PC-9 (cell line): Measurements from ENCODE around the gene NOD1. TPM values are rescaled to one million over a fixed set of nuclear protein-coding genes. Genes with fewer than 3 reads are reported as not detected.

ENCODE experiments used
- BruUV-seq: library from RNA; stranded (reverse); fragments of 400-500 nt; replicated peaks from 2 replicates; lab custom pipeline; 2021; lab: Mats Ljungman, UMichigan
- CTCF ChIA-PET: fragments of 300-600 bp; sonication (Branson Sonifier 250); formaldehyde crosslinking; loops from one replicate; lab custom pipeline; 2022; ENCODE audit warnings: antibody characterized with exemption; lab: Charles Lee
- POLR2A ChIA-PET: fragments of 300-600 bp; sonication (Branson Sonifier 250); formaldehyde crosslinking; loops from one replicate; lab custom pipeline; 2022; ENCODE audit warnings: antibody characterized with exemption; ENCODE audit not compliant: unreplicated experiment; lab: Charles Lee
- DNase-seq, 2 experiments: peaks; one replicate each; pipeline versions ENCODE4 v3.0.0 to v3.0.0-alpha.2; 2015 to 2022; ENCODE audit warnings: mixed read lengths in 1 of 2
- H2AFZ ChIP-seq: fragments of 200-600 bp; sonication (generic); 2 replicates; pipeline ENCODE4 v1.8.1; 2017; ENCODE audit warnings: antibody characterized with exemption
- H3F3A ChIP-seq: fragments of 200-600 bp; sonication (generic); 2 replicates; pipeline ENCODE4 v1.8.1; 2017; ENCODE audit warnings: antibody characterized with exemption, mild to moderate bottlenecking, low read depth; ENCODE audit not compliant: insufficient read depth
- H3K27ac ChIP-seq: fragments of 200-600 bp; sonication (generic); 2 replicates; pipeline ENCODE4 v1.6.1; 2016; ENCODE audit warnings: mixed run types
- H3K27me3 ChIP-seq: fragments of 200-600 bp; sonication (generic); 2 replicates; pipeline ENCODE4 v1.6.1; 2016; ENCODE audit warnings: low read depth, mixed run types; ENCODE audit not compliant: insufficient read depth
- H3K36me3 ChIP-seq: fragments of 200-600 bp; sonication (generic); 2 replicates; pipeline ENCODE4 v1.6.1; 2016; ENCODE audit warnings: low read depth, mixed run types
- H3K4me1 ChIP-seq: fragments of 200-600 bp; sonication (generic); replicated peaks from 2 replicates; pipeline ENCODE4 v1.6.1; 2016; ENCODE audit warnings: mixed run types; ENCODE audit not compliant: insufficient read depth
- H3K4me2 ChIP-seq: fragments of 200-600 bp; sonication (generic); 2 replicates; pipeline ENCODE4 v1.6.1; 2017; ENCODE audit warnings: mixed run types
- H3K4me3 ChIP-seq: fragments of 200-600 bp; sonication (generic); 2 replicates; pipeline ENCODE4 v1.6.1; 2016; ENCODE audit warnings: mixed run types
- H3K79me2 ChIP-seq: fragments of 200-600 bp; sonication (generic); 2 replicates; pipeline ENCODE4 v1.6.1; 2017; ENCODE audit warnings: low read depth, mixed run types
- H3K9me2 ChIP-seq: fragments of 200-600 bp; sonication (generic); 2 replicates; pipeline ENCODE4 v1.8.1; 2017; ENCODE audit warnings: mild to moderate bottlenecking; ENCODE audit not compliant: insufficient read depth
- H3K9me3 ChIP-seq: fragments of 200-600 bp; sonication (generic); 2 replicates; pipeline ENCODE4 v1.8.1; 2016; ENCODE audit warnings: low read depth; ENCODE audit not compliant: insufficient read depth
- H4K20me1 ChIP-seq: fragments of 200-600 bp; sonication (generic); 2 replicates; pipeline ENCODE4 v1.8.1; 2017; ENCODE audit not compliant: insufficient read depth
- EZH2 ChIP-seq: fragments of 200-600 bp; sonication (generic); IDR thresholded peaks from 2 replicates; pipeline ENCODE4 v1.8.0; 2017; ENCODE audit warnings: antibody characterized with exemption, low read depth
- intact Hi-C: fragments of 100-400 bp; cut with micrococcal nuclease; formaldehyde crosslinking; loops from one replicate; pipeline ENCODE4 v1.10.0; 2022; ENCODE audit not compliant: unreplicated experiment
- total RNA-seq: library from RNA; stranded (reverse); gene quantifications from 2 replicates; pipeline ENCODE4 v1.2.3, GENCODE V29; 2021
- TF ChIP-seq, protein P1 (sequence below): fragments of 200-600 bp; sonication (generic); conservative IDR thresholded peaks from 2 replicates; pipeline ENCODE4 v1.6.1; 2017; ENCODE audit warnings: mixed run types, antibody characterized with exemption, mild to moderate bottlenecking, moderate library complexity

NOD1 gene
- total RNA-seq, 1 experiment from 2014 or later, result 16.5 TPM

GRCh38 chr7:30493228-30493627 lies 14.6 kb upstream of the NOD1 start:
- H3F3A ChIP-seq, result peaks cover 20% of the 10 kb centered on the region
- no peak overlapping the region for H2AFZ ChIP-seq
- no peaks in the 10 kb centered on the region for H3K79me2 ChIP-seq
- no peak for TF ChIP-seq EZH2
- TF ChIP-seq, protein P1, sequence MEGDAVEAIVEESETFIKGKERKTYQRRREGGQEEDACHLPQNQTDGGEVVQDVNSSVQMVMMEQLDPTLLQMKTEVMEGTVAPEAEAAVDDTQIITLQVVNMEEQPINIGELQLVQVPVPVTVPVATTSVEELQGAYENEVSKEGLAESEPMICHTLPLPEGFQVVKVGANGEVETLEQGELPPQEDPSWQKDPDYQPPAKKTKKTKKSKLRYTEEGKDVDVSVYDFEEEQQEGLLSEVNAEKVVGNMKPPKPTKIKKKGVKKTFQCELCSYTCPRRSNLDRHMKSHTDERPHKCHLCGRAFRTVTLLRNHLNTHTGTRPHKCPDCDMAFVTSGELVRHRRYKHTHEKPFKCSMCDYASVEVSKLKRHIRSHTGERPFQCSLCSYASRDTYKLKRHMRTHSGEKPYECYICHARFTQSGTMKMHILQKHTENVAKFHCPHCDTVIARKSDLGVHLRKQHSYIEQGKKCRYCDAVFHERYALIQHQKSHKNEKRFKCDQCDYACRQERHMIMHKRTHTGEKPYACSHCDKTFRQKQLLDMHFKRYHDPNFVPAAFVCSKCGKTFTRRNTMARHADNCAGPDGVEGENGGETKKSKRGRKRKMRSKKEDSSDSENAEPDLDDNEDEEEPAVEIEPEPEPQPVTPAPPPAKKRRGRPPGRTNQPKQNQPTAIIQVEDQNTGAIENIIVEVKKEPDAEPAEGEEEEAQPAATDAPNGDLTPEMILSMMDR, result no peak
- intact Hi-C loops, result no loop called here
- H4K20me1 ChIP-seq, result no peaks in the 10 kb centered on the region
- no peak overlapping the region for H3K27ac ChIP-seq
- no peak overlapping the region for H3K4me2 ChIP-seq
- peaks cover 14% of the 10 kb centered on the region for H3K9me3 ChIP-seq
- no peaks in the 10 kb centered on the region for H3K4me1 ChIP-seq
- ChIA-PET POLR2A (no interaction called here), CTCF (no interaction called here)
- no peak overlapping the region for H3K4me3 ChIP-seq
- H3K36me3 ChIP-seq, result peaks cover 21% of the 10 kb centered on the region
- no TSS peak for BruUV-seq
- H3K9me2 ChIP-seq, result no peaks in the 10 kb centered on the region
- no peaks in the 10 kb centered on the region for H3K27me3 ChIP-seq
- no peak for DNase-seq

- ChIA-PET CTCF (no interaction called here), POLR2A (no interaction called here)
- intact Hi-C loops, result no loop called here
- TF ChIP-seq, protein P1, result no peak
- TF ChIP-seq EZH2, result no peak
- Histone ChIP-seq H3K9me3 (peaks cover 14% of the 10 kb centered on the region), H3F3A (peaks cover 12% of the 10 kb centered on the region; the same call in 1 of the 2 replicates), H3K4me2 (no peak overlapping the region), H3K9me2 (no peaks in the 10 kb centered on the region), H3K36me3 (peaks cover 10% of the 10 kb centered on the region), H4K20me1 (no peaks in the 10 kb centered on the region), H3K27me3 (no peaks in the 10 kb centered on the region), H3K79me2 (no peaks in the 10 kb centered on the region), H3K4me3 (no peak overlapping the region), H2AFZ (no peak overlapping the region), H3K27ac (no peak overlapping the region), H3K4me1 (no peaks in the 10 kb centered on the region)
- DNase-seq, result no peak
- BruUV-seq, result no TSS peak
These were observed 12.8 kb upstream of the NOD1 start for GRCh38 chr7:30491417-30491816.

- Histone ChIP-seq H3K27ac (no peak overlapping the region), H3K9me2 (no peaks in the 10 kb centered on the region), H2AFZ (no peak overlapping the region), H3K79me2 (no peaks in the 10 kb centered on the region), H3K4me3 (no peak overlapping the region), H3K27me3 (no peaks in the 10 kb centered on the region), H4K20me1 (no peaks in the 10 kb centered on the region), H3K4me1 (peaks cover 10% of the 10 kb centered on the region; the same call in 1 of the 2 replicates), H3K4me2 (no peak overlapping the region), H3K36me3 (no peaks in the 10 kb centered on the region), H3F3A (0 out of 2 replicates have a peak, but pooled peaks cover 4% of the 10 kb centered on the region), H3K9me3 (peaks cover 13% of the 10 kb centered on the region; the same call in 1 of the 2 replicates)
- no TSS peak for BruUV-seq
- ChIA-PET CTCF (no interaction called here), POLR2A (no interaction called here)
- no peak for DNase-seq
- TF ChIP-seq, protein P1, result no peak
- no peak for TF ChIP-seq EZH2
- intact Hi-C loops, result no loop called here
These were observed 8.8 kb upstream of the NOD1 start for GRCh38 chr7:30487371-30487770.
